ENCODE measurements around the gene KRTAP19-2. TPM values are rescaled to one million over a fixed set of nuclear protein-coding genes. Genes with fewer than 3 reads are reported as not detected.
A peak's percentile ranks its signal among the peaks of the same experiment; 100 is the strongest.
"Not testable (repeated sequence)": the region's sequence is repeated elsewhere in the genome, so short reads cannot be mapped to it uniquely, and the experiment has no call there.

KRTAP19-2 gene, protein sequence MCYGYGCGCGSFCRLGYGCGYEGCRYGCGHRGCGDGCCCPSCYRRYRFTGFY
- total RNA-seq (not detected), polyA plus RNA-seq (not detected)
- long read RNA-seq, donor 1 = 0 reads
- long read RNA-seq, donor 2 = 0 reads
- long read RNA-seq, donor 3 = 0 reads
- long read RNA-seq, donor 4 = 0 reads
- long read RNA-seq, donor 5 = 0 reads
- long read RNA-seq, donor 6 = 0 reads
- long read RNA-seq, donor 7 = 0 reads
- long read RNA-seq, donor 8 = 0 reads
- long read RNA-seq, donor 9 = 0 reads
- long read RNA-seq, donor 10 = 0 reads

DNA sequence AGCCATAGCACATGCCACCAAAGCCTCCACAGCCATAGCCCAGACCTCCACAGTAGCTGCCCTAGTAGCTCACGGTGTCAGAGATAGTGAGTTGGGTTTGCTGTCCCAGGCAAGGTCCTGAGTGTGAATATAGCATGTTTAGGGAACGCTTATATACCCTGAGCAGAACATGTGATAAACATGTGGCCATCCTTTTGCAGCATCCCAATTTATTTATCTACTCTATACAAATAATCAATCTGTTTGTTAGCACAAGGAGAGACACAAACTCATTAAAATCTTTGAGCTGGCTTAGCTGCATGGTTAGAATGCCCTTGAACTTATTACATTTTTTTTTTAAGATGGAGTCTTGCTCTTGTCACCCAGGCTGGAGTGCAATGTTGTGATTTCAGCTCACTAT lies at the start of gene KRTAP19-2:
KRTAP19-2 (minus strand) TSS at position 101 of the 400 bp plus-strand sequence; CDS start at position 13, 88 bp downstream.
- Histone ChIP-seq H3K4me3 (ENCODE audit: low read length in 2 of 2) (no peak within 1 kb of the TSS), H3K4me1 (ENCODE audit: control insufficient read depth in 2 of 2, insufficient read depth in 2 of 2, low read length in 2 of 2) (no peaks in the 10 kb centered on the region), H3K36me3 (ENCODE audit: control insufficient read depth in 2 of 2, insufficient read depth in 2 of 2, low read length in 1 of 2) (no peaks in the 10 kb centered on the region), H3K27ac (ENCODE audit: low read depth in 1 of 2, low read length in 1 of 2) (no peak within 1 kb of the TSS), H3K9me3 (ENCODE audit: control insufficient read depth in 2 of 2, insufficient read depth in 1 of 2, low read length in 1 of 2) (peaks cover 0 to 11% of the 10 kb centered on the region in 2 donors), H3K27me3 (ENCODE audit: control insufficient read depth in 2 of 2, insufficient read depth in 1 of 2, low read length in 1 of 2) (no peaks in the 10 kb centered on the region)
- DNase-seq (ENCODE audit: low read depth in 6 of 9, low spot score in 9 of 9) = no peak
- 95% methylated on average over 2 of the region's 2 CpGs for WGBS

DNA sequence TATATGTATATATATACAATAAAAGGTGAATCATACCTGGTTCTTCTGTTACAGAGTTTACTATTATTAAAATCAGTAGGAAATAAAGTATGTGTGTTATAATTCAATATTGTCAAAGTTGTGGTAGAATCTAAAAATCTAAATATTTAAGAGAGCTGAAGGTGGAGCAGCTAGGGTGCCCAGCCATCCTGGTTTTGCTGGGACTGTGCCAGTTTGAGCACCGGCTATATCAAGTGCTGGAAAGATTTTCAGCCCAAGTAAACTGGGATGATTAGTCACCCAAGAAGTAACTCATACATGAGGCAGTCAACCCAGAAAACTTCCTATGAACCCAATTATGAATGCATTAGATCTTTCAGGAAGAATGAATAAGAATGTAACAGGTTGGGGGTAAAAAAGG lies 31.6 kb upstream of the KRTAP19-2 start:
- Histone ChIP-seq H3K9me3 (ENCODE audit: control insufficient read depth in 2 of 2, insufficient read depth in 1 of 2, low read length in 1 of 2) (no peaks in the 10 kb centered on the region), H3K4me3 (ENCODE audit: low read length in 2 of 2) (no peak overlapping the region), H3K27ac (ENCODE audit: low read depth in 1 of 2, low read length in 1 of 2) (no peak overlapping the region), H3K27me3 (ENCODE audit: control insufficient read depth in 2 of 2, insufficient read depth in 1 of 2, low read length in 1 of 2) (no peaks in the 10 kb centered on the region), H3K4me1 (ENCODE audit: control insufficient read depth in 2 of 2, insufficient read depth in 2 of 2, low read length in 2 of 2) (no peaks in the 10 kb centered on the region), H3K36me3 (ENCODE audit: control insufficient read depth in 2 of 2, insufficient read depth in 2 of 2, low read length in 1 of 2) (no peaks in the 10 kb centered on the region)
- DNase-seq (ENCODE audit: low read depth in 6 of 9, low spot score in 9 of 9) = no peak
- 95% methylated on average over 1 of the region's 1 CpG for WGBS

DNA sequence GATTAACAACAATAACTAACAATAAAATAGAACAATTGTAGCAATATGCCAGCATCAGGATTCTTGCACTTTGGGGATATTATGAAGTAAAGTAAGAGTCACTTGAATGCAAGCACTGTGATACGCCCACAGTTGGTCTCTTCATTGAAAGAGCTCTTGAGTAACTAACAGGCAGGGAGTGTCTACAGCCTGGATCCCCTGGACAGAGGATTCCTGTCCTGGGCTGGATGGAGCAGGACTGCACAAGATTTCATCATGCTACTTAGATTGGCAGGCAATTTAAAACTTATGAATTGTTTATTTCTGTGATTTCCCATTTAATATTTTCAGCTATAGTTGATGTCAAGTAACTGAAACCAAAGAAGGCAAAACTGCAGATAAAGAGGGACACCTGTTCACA lies 28.4 kb upstream of the KRTAP19-2 start:
- Histone ChIP-seq H3K27me3 (ENCODE audit: control insufficient read depth in 2 of 2, insufficient read depth in 1 of 2, low read length in 1 of 2) (no peaks in the 10 kb centered on the region), H3K36me3 (ENCODE audit: control insufficient read depth in 2 of 2, insufficient read depth in 2 of 2, low read length in 1 of 2) (no peaks in the 10 kb centered on the region), H3K27ac (ENCODE audit: low read depth in 1 of 2, low read length in 1 of 2) (no peak overlapping the region), H3K9me3 (ENCODE audit: control insufficient read depth in 2 of 2, insufficient read depth in 1 of 2, low read length in 1 of 2) (no peaks in the 10 kb centered on the region), H3K4me1 (ENCODE audit: control insufficient read depth in 2 of 2, insufficient read depth in 2 of 2, low read length in 2 of 2) (no peaks in the 10 kb centered on the region), H3K4me3 (ENCODE audit: low read length in 2 of 2) (no peak overlapping the region)
- 92% methylated on average over 1 of the region's 1 CpG for WGBS
- DNase-seq (ENCODE audit: low read depth in 6 of 9, low spot score in 9 of 9) = no peak

DNA sequence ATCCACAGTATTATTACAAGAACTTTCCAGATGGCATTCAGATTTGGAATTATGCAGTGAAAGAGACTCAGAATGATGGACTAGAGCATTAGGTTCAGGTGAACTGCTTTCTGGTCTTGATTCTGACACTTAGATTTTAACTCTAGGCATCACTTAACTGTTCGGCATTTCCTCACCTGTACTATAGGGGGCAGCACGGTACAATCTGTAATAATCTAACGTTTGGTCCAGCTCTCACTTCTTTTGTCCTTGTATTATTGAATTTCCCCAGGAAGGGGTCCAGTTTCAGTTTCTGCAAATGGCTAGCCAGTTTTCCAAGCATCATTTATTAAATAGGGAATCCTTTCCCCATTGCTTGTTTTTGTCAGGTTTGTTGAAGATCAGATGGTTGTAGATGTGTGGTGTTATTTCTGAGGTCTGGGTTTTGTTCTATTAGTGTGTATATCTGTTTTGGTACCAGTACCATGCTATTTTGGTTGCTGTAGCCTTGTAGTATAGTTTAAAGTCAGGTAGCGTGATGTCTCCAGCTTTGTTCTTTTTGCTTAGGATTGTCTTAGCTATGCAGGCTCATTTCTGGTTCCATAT lies 18.5 kb upstream of the KRTAP19-2 start:
- WGBS = 26% methylated on average over 4 of the region's 4 CpGs
- not testable (repeated sequence) for DNase-seq (ENCODE audit: low read depth in 6 of 9, low spot score in 9 of 9)

DNA sequence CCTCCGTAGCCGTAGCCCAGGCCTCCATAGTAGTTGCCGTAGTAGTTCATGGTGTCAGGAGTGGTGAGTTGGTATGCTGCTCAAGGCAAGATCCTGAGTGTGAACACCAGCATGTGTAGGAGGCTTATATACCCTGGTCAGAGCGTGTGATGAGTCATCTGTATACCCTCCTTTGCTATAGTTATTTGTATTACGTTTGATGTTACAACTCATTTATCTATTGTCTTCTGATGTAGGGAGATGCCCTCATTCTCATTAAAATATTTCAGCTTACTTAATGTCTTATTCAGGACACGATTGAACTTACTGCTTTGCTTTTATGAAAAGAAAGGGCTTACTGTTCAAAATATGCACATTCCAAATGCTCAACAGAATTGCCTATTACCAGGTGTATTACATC lies 14.8 kb upstream of the KRTAP19-2 start, which contains the start of gene KRTAP19-5:
KRTAP19-5 (minus strand) TSS at position 101 of the 400 bp plus-strand sequence; CDS start at position 50, 51 bp downstream.
- H3K4me3 ChIP-seq (ENCODE audit: low read length in 2 of 2) = no peak within 1 kb of the TSS
- H3K36me3 ChIP-seq (ENCODE audit: control insufficient read depth in 2 of 2, insufficient read depth in 2 of 2, low read length in 1 of 2) = no peaks in the 10 kb centered on the region
- no peaks in the 10 kb centered on the region for H3K4me1 ChIP-seq (ENCODE audit: control insufficient read depth in 2 of 2, insufficient read depth in 2 of 2, low read length in 2 of 2)
- H3K27me3 ChIP-seq (ENCODE audit: control insufficient read depth in 2 of 2, insufficient read depth in 1 of 2, low read length in 1 of 2) = no peaks in the 10 kb centered on the region
- no peak within 1 kb of the TSS for H3K27ac ChIP-seq (ENCODE audit: low read depth in 1 of 2, low read length in 1 of 2)
- H3K9me3 ChIP-seq (ENCODE audit: control insufficient read depth in 2 of 2, insufficient read depth in 1 of 2, low read length in 1 of 2) = no peaks in the 10 kb centered on the region
- WGBS = 94% methylated on average over 6 of the region's 6 CpGs
- DNase-seq (ENCODE audit: low read depth in 6 of 9, low spot score in 9 of 9) = no peak

More for the DNA sequence above, 18.5 kb upstream of the KRTAP19-2 start:
- H3K27ac ChIP-seq (ENCODE audit: low read depth in 1 of 2, low read length in 1 of 2); H3K27me3 ChIP-seq (ENCODE audit: control insufficient read depth in 2 of 2, insufficient read depth in 1 of 2, low read length in 1 of 2); H3K9me3 ChIP-seq (ENCODE audit: control insufficient read depth in 2 of 2, insufficient read depth in 1 of 2, low read length in 1 of 2); H3K36me3 ChIP-seq (ENCODE audit: control insufficient read depth in 2 of 2, insufficient read depth in 2 of 2, low read length in 1 of 2); H3K4me3 ChIP-seq (ENCODE audit: low read length in 2 of 2); H3K4me1 ChIP-seq (ENCODE audit: control insufficient read depth in 2 of 2, insufficient read depth in 2 of 2, low read length in 2 of 2): not testable (repeated sequence)

DNA sequence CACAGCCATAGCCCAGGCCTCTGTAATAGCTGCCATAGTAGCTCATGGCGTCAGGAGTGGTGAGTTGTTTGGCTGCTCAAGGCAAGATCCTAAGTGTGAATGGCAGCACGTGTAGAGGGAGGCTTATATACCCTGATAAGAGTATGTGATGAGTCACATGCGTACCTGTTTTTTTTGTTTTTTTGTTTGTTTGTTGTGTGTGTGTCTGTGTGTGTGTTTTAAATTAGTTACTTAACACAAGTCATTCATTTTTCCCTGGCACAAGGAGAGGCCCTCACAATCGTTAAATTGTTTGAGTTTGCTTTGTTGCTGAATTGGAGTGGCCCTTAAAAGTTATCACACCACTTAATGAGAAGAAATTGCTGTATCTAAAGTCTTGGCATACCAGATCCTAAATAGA lies 9.8 kb upstream of the KRTAP19-2 start, which contains the start of gene KRTAP19-4:
KRTAP19-4 (minus strand) TSS at position 101 of the 400 bp plus-strand sequence; CDS start at position 46, 55 bp downstream.
- no peaks in the 10 kb centered on the region for H3K36me3 ChIP-seq (ENCODE audit: control insufficient read depth in 2 of 2, insufficient read depth in 2 of 2, low read length in 1 of 2)
- no peaks in the 10 kb centered on the region for H3K27me3 ChIP-seq (ENCODE audit: control insufficient read depth in 2 of 2, insufficient read depth in 1 of 2, low read length in 1 of 2)
- no peak within 1 kb of the TSS for H3K27ac ChIP-seq (ENCODE audit: low read depth in 1 of 2, low read length in 1 of 2)
- H3K9me3 ChIP-seq (ENCODE audit: control insufficient read depth in 2 of 2, insufficient read depth in 1 of 2, low read length in 1 of 2) = no peaks in the 10 kb centered on the region
- DNase-seq (ENCODE audit: low read depth in 6 of 9, low spot score in 9 of 9) = no peak
- 87% methylated on average over 4 of the region's 4 CpGs for WGBS
- H3K4me3 ChIP-seq (ENCODE audit: low read length in 2 of 2) = no peak within 1 kb of the TSS
- H3K4me1 ChIP-seq (ENCODE audit: control insufficient read depth in 2 of 2, insufficient read depth in 2 of 2, low read length in 2 of 2) = no peaks in the 10 kb centered on the region

DNA sequence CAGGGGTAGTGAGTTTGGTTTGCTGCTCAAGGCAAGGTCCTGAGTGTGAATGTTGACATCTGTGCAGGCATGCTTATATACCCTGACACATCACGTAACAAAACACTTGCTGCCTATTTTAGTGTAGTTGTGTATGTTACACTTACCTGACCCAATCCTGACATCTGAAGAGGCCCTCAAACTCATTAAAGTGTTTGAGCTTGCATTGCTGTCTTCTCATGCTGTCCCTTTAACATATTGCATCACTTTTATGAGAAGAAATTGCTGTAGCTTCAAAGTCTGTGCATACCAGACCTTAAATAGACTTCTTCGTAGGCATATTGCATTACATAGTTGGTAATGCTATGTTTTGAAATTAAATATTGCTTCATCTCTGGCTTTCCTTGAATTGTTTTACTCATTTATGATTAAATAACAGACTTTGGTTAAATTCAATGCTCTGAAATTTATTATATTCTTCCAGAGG lies 4.8 kb upstream of the KRTAP19-2 start, which contains the start of gene KRTAP19-3:
KRTAP19-3 (minus strand) TSS at position 51 of the 466 bp plus-strand sequence. CDS start 56 bp downstream, outside the sequence.
- H3K4me1 ChIP-seq (ENCODE audit: control insufficient read depth in 2 of 2, insufficient read depth in 2 of 2, low read length in 2 of 2) = no peaks in the 10 kb centered on the region
- WGBS = 92% methylated on average over 2 of the region's 2 CpGs
- no peak for DNase-seq (ENCODE audit: low read depth in 6 of 9, low spot score in 9 of 9)

DNA sequence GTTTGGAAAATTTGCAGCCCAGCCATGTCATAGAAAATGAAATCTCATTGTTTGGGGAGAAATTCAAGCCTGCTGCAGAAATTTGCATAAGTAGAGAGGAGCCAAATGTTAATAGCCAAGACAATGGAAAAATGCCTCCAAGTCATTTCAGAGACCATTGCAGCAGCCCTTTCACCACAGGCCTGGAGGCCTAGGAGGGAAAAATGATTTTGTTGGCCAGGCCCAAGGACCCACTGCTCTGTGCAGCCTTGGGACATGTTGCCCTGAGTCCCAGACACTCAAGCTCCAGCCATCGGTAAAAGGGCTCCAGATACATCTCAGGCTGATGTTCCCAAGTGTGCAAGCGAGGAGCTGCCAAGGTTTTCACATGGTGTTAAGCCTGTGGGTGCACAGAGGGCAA lies 1.1 kb downstream of the KRTAP19-2 start:
- Histone ChIP-seq H3K9me3 (ENCODE audit: control insufficient read depth in 2 of 2, insufficient read depth in 1 of 2, low read length in 1 of 2) (peaks cover 0 to 11% of the 10 kb centered on the region in 2 donors), H3K27me3 (ENCODE audit: control insufficient read depth in 2 of 2, insufficient read depth in 1 of 2, low read length in 1 of 2) (no peaks in the 10 kb centered on the region)
- WGBS = 73% methylated on average over 2 of the region's 2 CpGs

More for the DNA sequence above, 4.8 kb upstream of the KRTAP19-2 start, which contains the start of gene KRTAP19-3:
- Histone ChIP-seq H3K27ac (ENCODE audit: low read depth in 1 of 2, low read length in 1 of 2) (peak within 1 kb of the TSS in 1 of 2 donors; percentile 17), H3K36me3 (ENCODE audit: control insufficient read depth in 2 of 2, insufficient read depth in 2 of 2, low read length in 1 of 2) (no peaks in the 10 kb centered on the region), H3K9me3 (ENCODE audit: control insufficient read depth in 2 of 2, insufficient read depth in 1 of 2, low read length in 1 of 2) (peaks cover 0 to 3% of the 10 kb centered on the region in 2 donors), H3K4me3 (ENCODE audit: low read length in 2 of 2) (no peak within 1 kb of the TSS), H3K27me3 (ENCODE audit: control insufficient read depth in 2 of 2, insufficient read depth in 1 of 2, low read length in 1 of 2) (no peaks in the 10 kb centered on the region)

DNA sequence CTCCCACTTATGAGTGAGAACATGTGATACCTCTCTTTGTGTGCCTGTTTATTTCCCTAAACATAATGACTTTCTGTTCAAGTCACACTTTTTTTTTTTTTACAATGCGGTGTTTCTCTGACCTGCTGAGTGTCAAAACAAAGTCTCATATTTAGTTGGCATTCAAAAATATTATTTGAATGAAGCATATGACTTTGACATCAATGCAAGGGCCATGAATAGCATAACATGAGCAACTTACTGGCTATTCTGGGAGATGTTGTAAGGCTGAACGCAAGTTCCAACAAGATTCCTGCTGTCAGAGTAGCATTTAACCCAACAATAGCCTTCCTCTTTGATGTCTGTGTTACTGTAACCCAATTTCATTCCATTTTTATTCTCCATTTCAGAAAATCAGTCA lies 5.1 kb downstream of the KRTAP19-2 start:
- no peak for DNase-seq (ENCODE audit: low read depth in 6 of 9, low spot score in 9 of 9)
- Histone ChIP-seq H3K9me3 (ENCODE audit: control insufficient read depth in 2 of 2, insufficient read depth in 1 of 2, low read length in 1 of 2) (peaks cover 0 to 9% of the 10 kb centered on the region in 2 donors), H3K27ac (ENCODE audit: low read depth in 1 of 2, low read length in 1 of 2) (no peak overlapping the region), H3K4me3 (ENCODE audit: low read length in 2 of 2) (no peak overlapping the region), H3K27me3 (ENCODE audit: control insufficient read depth in 2 of 2, insufficient read depth in 1 of 2, low read length in 1 of 2) (no peaks in the 10 kb centered on the region), H3K4me1 (ENCODE audit: control insufficient read depth in 2 of 2, insufficient read depth in 2 of 2, low read length in 2 of 2) (no peaks in the 10 kb centered on the region), H3K36me3 (ENCODE audit: control insufficient read depth in 2 of 2, insufficient read depth in 2 of 2, low read length in 1 of 2) (no peaks in the 10 kb centered on the region)
- WGBS = 89% methylated on average over 2 of the region's 2 CpGs

More for the DNA sequence above, 1.1 kb downstream of the KRTAP19-2 start:
- Histone ChIP-seq H3K27ac (ENCODE audit: low read depth in 1 of 2, low read length in 1 of 2) (no peak overlapping the region), H3K36me3 (ENCODE audit: control insufficient read depth in 2 of 2, insufficient read depth in 2 of 2, low read length in 1 of 2) (no peaks in the 10 kb centered on the region), H3K4me1 (ENCODE audit: control insufficient read depth in 2 of 2, insufficient read depth in 2 of 2, low read length in 2 of 2) (no peaks in the 10 kb centered on the region), H3K4me3 (ENCODE audit: low read length in 2 of 2) (no peak overlapping the region)
- no peak for DNase-seq (ENCODE audit: low read depth in 6 of 9, low spot score in 9 of 9)

Data from thymus (tissue), 14 donors.